Measurements from ENCODE around the gene EEFSEC.

DNA sequence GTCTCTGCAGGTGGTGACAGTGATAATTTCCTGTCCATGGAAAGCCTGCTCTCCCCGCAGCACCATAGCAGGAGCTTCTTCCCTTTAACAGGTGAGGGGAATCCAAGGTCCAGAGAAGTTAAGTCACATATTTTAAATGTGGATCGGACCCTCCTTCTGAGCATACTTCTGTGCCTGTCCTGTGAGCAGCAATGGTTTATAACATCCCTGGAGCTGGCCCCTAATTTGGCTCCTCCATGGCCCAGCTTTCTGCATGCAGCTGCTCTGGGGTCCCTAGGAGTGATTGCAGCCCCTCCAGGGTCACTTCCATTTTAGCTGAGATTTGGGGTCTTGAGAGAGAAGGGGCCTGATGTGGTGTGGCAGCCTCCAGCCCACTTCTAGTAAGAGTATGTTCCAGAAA, 127.8 kb downstream of the EEFSEC start:
- TF ChIP-seq, protein P1, sequence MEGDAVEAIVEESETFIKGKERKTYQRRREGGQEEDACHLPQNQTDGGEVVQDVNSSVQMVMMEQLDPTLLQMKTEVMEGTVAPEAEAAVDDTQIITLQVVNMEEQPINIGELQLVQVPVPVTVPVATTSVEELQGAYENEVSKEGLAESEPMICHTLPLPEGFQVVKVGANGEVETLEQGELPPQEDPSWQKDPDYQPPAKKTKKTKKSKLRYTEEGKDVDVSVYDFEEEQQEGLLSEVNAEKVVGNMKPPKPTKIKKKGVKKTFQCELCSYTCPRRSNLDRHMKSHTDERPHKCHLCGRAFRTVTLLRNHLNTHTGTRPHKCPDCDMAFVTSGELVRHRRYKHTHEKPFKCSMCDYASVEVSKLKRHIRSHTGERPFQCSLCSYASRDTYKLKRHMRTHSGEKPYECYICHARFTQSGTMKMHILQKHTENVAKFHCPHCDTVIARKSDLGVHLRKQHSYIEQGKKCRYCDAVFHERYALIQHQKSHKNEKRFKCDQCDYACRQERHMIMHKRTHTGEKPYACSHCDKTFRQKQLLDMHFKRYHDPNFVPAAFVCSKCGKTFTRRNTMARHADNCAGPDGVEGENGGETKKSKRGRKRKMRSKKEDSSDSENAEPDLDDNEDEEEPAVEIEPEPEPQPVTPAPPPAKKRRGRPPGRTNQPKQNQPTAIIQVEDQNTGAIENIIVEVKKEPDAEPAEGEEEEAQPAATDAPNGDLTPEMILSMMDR (IDR thresholded peaks at IDR 0.05): no peak
- no peak for TF ChIP-seq ZFX (IDR thresholded peaks at IDR 0.05; ENCODE audit: borderline replicate concordance)
